Renal cortex interstitium (tissue), 11 donors: ENCODE data around the gene SPATA19. TPM values are rescaled to one million over a fixed set of nuclear protein-coding genes. Genes with fewer than 3 reads are reported as not detected.

ENCODE experiments used
- DNase-seq, 11 donors: peaks; one replicate each; pipeline ENCODE4 v3.0.0-alpha.2; 2013; ENCODE audit warnings: low read depth in 9 of 11, low spot score in 4 of 11; ENCODE audit errors: extremely low read depth in 1 of 11
- polyA plus RNA-seq, 3 donors: library from polyadenylated mRNA; unstranded; fragments of 120-200 nt; gene quantifications; one replicate each; pipeline ENCODE4 v1.2.1, GENCODE V29; 2013; ENCODE audit not compliant: insufficient read length in 3 of 3

The SPATA19 gene
- polyA plus RNA-seq, 3 donors: not detected

- DNase-seq: no peak
These were observed 21.7 kb downstream of the SPATA19 start for GRCh38 chr11:133823614-133824013.

- no peak for DNase-seq
These were observed 22.1 kb downstream of the SPATA19 start for GRCh38 chr11:133823211-133823610.

GRCh38 chr11:133821776-133822175 is 23.5 kb downstream of the SPATA19 start:
- DNase-seq: peak in 9 of 11 donors; percentile 51 to 83 (median 69)

- no peak for DNase-seq
These were observed 25.5 kb downstream of the SPATA19 start for GRCh38 chr11:133819746-133820315.

GRCh38 chr11:133819114-133819513 is 26.2 kb downstream of the SPATA19 start:
- no peak for DNase-seq

GRCh38 chr11:133818302-133818701 is 27.0 kb downstream of the SPATA19 start:
- no peak for DNase-seq

GRCh38 chr11:133817449-133817848 is 27.9 kb downstream of the SPATA19 start:
- no peak for DNase-seq

- DNase-seq: no peak
These were observed 29.0 kb downstream of the SPATA19 start for GRCh38 chr11:133816146-133816870.

- DNase-seq: no peak
These were observed 29.7 kb downstream of the SPATA19 start for GRCh38 chr11:133815636-133816035.

GRCh38 chr11:133814588-133815100 is 30.7 kb downstream of the SPATA19 start:
- DNase-seq: no peak

GRCh38 chr11:133811850-133812685 is 33.2 kb downstream of the SPATA19 start:
- no peak for DNase-seq

GRCh38 chr11:133810766-133811165 is 34.5 kb downstream of the SPATA19 start:
- DNase-seq: no peak

- DNase-seq: peak in 1 of 11 donors; percentile 34
These were observed 35.5 kb downstream of the SPATA19 start for GRCh38 chr11:133809569-133810491.

- DNase-seq: no peak
These were observed 36.7 kb downstream of the SPATA19 start for GRCh38 chr11:133808393-133809140.

- DNase-seq: no peak
These were observed 42.3 kb downstream of the SPATA19 start for GRCh38 chr11:133803026-133803425.

GRCh38 chr11:133801356-133801755 is 44.0 kb downstream of the SPATA19 start:
- no peak for DNase-seq

- DNase-seq: no peak
These were observed 44.6 kb downstream of the SPATA19 start for GRCh38 chr11:133800666-133801065.

GRCh38 chr11:133797554-133797953 is 47.8 kb downstream of the SPATA19 start:
- no peak for DNase-seq
